DOHH2 (cell line): ENCODE data around the gene TRMT1.

Source experiments
- H3F3A ChIP-seq: fragments of 200-600 bp; sonication (generic), shearing (Covaris generic); 2 replicates; pipeline ENCODE4 v1.6.0; 2016; ENCODE audit warnings: antibody characterized with exemption, mild to moderate bottlenecking; ENCODE audit not compliant: control insufficient read depth, insufficient read depth
- H3K27ac ChIP-seq: fragments of 200-600 bp; sonication (generic); 2 replicates; pipeline ENCODE4 v1.5.1; 2014; ENCODE audit warnings: low read depth, mild to moderate bottlenecking, low read length, moderate library complexity
- H3K27me3 ChIP-seq: fragments of 200-600 bp; sonication (generic); 2 replicates; pipeline ENCODE4 v1.6.1; 2014; ENCODE audit warnings: mild to moderate bottlenecking, low read length, mixed read lengths; ENCODE audit not compliant: control insufficient read depth
- H3K36me3 ChIP-seq: fragments of 200-600 bp; sonication (generic); 2 replicates; pipeline ENCODE4 v1.6.1; 2014; ENCODE audit warnings: mild to moderate bottlenecking, low read length, moderate library complexity, mixed read lengths; ENCODE audit not compliant: control insufficient read depth
- H3K4me1 ChIP-seq: fragments of 200-600 bp; sonication (generic); 2 replicates; pipeline ENCODE4 v1.6.1; 2014; ENCODE audit warnings: mild to moderate bottlenecking, low read length, mixed read lengths; ENCODE audit not compliant: control insufficient read depth
- H3K4me2 ChIP-seq: fragments of 200-600 bp; sonication (generic); 2 replicates; pipeline ENCODE4 v1.6.0; 2014; ENCODE audit warnings: mild to moderate bottlenecking, low read length, moderate library complexity
- H3K4me3 ChIP-seq: fragments of 200-600 bp; sonication (generic); 2 replicates; pipeline ENCODE4 v1.5.1; 2014; ENCODE audit warnings: mild to moderate bottlenecking, low read length, mixed read lengths
- H3K79me2 ChIP-seq: fragments of 200-600 bp; sonication (generic); 2 replicates; pipeline ENCODE4 v1.6.1; 2014; ENCODE audit warnings: mild to moderate bottlenecking, low read length, mixed read lengths; ENCODE audit not compliant: control insufficient read depth
- H3K9me2 ChIP-seq: fragments of 200-600 bp; sonication (generic); replicated peaks from 2 replicates; pipeline ENCODE4 v1.6.1; 2014; ENCODE audit warnings: mild to moderate bottlenecking, low read length, mixed read lengths; ENCODE audit not compliant: control insufficient read depth
- H3K9me3 ChIP-seq: fragments of 200-600 bp; sonication (generic); 2 replicates; pipeline ENCODE4 v1.6.1; 2014; ENCODE audit warnings: antibody characterized with exemption, low read length, mixed read lengths; ENCODE audit not compliant: control insufficient read depth, insufficient read depth
- H4K20me1 ChIP-seq: fragments of 200-600 bp; sonication (generic); 2 replicates; pipeline ENCODE4 v1.6.0; 2014; ENCODE audit warnings: low read depth, mild to moderate bottlenecking, antibody characterized with exemption, low read length, moderate library complexity; ENCODE audit not compliant: control insufficient read depth, insufficient read depth
- CTCF ChIP-seq: fragments of 200-600 bp; sonication (generic); IDR thresholded peaks from one replicate; pipeline ENCODE4 v1.5.1; 2014; ENCODE audit warnings: antibody characterized with exemption, mild to moderate bottlenecking, low read depth, low read length; ENCODE audit not compliant: poor library complexity, severe bottlenecking
- EZH2phosphoT487 ChIP-seq: fragments of 200-600 bp; sonication (generic); IDR thresholded peaks from 2 replicates; pipeline ENCODE4 v1.6.1; 2017; ENCODE audit warnings: borderline replicate concordance, mild to moderate bottlenecking, antibody characterized with exemption, low read length, moderate library complexity, mixed read lengths

TRMT1 gene

GRCh38 chr19:13089857-13090507 lies 26.6 kb downstream of the TRMT1 start:
- H3K9me2 ChIP-seq, result no peaks in the 10 kb centered on the region
- no peaks in the 10 kb centered on the region for H4K20me1 ChIP-seq
- H3F3A ChIP-seq, result peaks cover 7% of the 10 kb centered on the region
- H3K36me3 ChIP-seq, result no peaks in the 10 kb centered on the region
- 0 out of 2 replicates have a peak, but pooled peaks cover 6% of the 10 kb centered on the region for H3K27me3 ChIP-seq
- no peaks in the 10 kb centered on the region for H3K9me3 ChIP-seq
- H3K4me2 ChIP-seq, result no peak overlapping the region
- no peak overlapping the region for H3K27ac ChIP-seq
- H3K79me2 ChIP-seq, result no peaks in the 10 kb centered on the region
- no peak for TF ChIP-seq EZH2phosphoT487
- TF ChIP-seq CTCF, result no peak
- H3K4me1 ChIP-seq, result peaks cover 18% of the 10 kb centered on the region
- no peak overlapping the region for H3K4me3 ChIP-seq

- Histone ChIP-seq H3K4me3 (no peak overlapping the region), H3K27me3 (0 out of 2 replicates have a peak, but pooled peaks cover 6% of the 10 kb centered on the region), H3F3A (peaks cover under 1% of the 10 kb centered on the region; the same call in 1 of the 2 replicates), H3K79me2 (no peaks in the 10 kb centered on the region), H3K36me3 (no peaks in the 10 kb centered on the region), H3K9me3 (no peaks in the 10 kb centered on the region), H3K4me2 (no peak overlapping the region), H3K27ac (no peak overlapping the region), H3K4me1 (peaks cover 11% of the 10 kb centered on the region), H4K20me1 (no peaks in the 10 kb centered on the region), H3K9me2 (no peaks in the 10 kb centered on the region)
- TF ChIP-seq CTCF (peak; percentile 69), EZH2phosphoT487 (no peak)
Measured at GRCh38 chr19:13089139-13089856, 27.2 kb downstream of the TRMT1 start.

- 0 out of 2 replicates have a peak, but pooled peaks cover 2% of the 10 kb centered on the region for H3K4me1 ChIP-seq
- H3K27me3 ChIP-seq, result peaks cover 7% of the 10 kb centered on the region; the same call in 1 of the 2 replicates
Measured at GRCh38 chr19:13087795-13088537, 28.6 kb downstream of the TRMT1 start.

More at GRCh38 chr19:13087795-13088537, 28.6 kb downstream of the TRMT1 start:
- Histone ChIP-seq H3K36me3 (no peaks in the 10 kb centered on the region), H3K27ac (no peak overlapping the region), H3K9me3 (no peaks in the 10 kb centered on the region), H4K20me1 (no peaks in the 10 kb centered on the region), H3F3A (no peaks in the 10 kb centered on the region), H3K79me2 (no peaks in the 10 kb centered on the region), H3K4me2 (no peak overlapping the region), H3K9me2 (no peaks in the 10 kb centered on the region), H3K4me3 (no peak overlapping the region)
- no peak for TF ChIP-seq CTCF
- TF ChIP-seq EZH2phosphoT487, result no peak
